GM12878 (cell line): ENCODE results near the gene PLA2G6. TPM values are rescaled to one million over a fixed set of nuclear protein-coding genes. Genes with fewer than 3 reads are reported as not detected.

Experiments used
- ATAC-seq: fragments of 200-7000 bp; cut with Tn5 transposase; 3 replicates; pipeline ENCODE4 v1.9.1; 2020; ENCODE audit warnings: mild to moderate bottlenecking, moderate library complexity
- BruUV-seq: library from RNA; stranded (reverse); fragments of 400-500 nt; replicated peaks from 2 replicates; lab custom pipeline; 2021; lab: Mats Ljungman, UMichigan
- CTCF ChIA-PET: fragments of 300-600 bp; sonication (Branson Sonifier 250); formaldehyde crosslinking; extraction: SDS; loops from one replicate; lab custom pipeline; 2021; ENCODE audit warnings: inconsistent platforms; lab: Yijun Ruan, JAX
- POLR2A ChIA-PET: fragments of 350-600 bp; formaldehyde crosslinking; extraction: SDS; loops from one replicate; lab custom pipeline; 2021; ENCODE audit warnings: inconsistent platforms; lab: Charles Lee
- RAD21 ChIA-PET: fragments of 300-600 bp; sonication (Branson Sonifier 250); formaldehyde crosslinking; loops from one replicate; lab custom pipeline; 2023; ENCODE audit warnings: antibody characterized with exemption; ENCODE audit not compliant: unreplicated experiment; lab: Charles Lee
- SMC1A ChIA-PET: fragments of 300-600 bp; sonication (Branson Sonifier 250); formaldehyde crosslinking; loops from one replicate; lab custom pipeline; 2023; ENCODE audit not compliant: unreplicated experiment, uncharacterized antibody; lab: Charles Lee
- DNase-seq: peaks from one replicate; pipeline ENCODE4 v3.0.0-alpha.2; 2011; ENCODE audit warnings: low read depth, low spot score
- FAIRE-seq: peaks from 3 replicates; lab custom pipeline; 2011; peaks lifted over from hg19 to GRCh38; lab: Jason Lieb, UNC
- H2AFZ ChIP-seq: 2 replicates; pipeline ENCODE4 v1.6.0; 2011; ENCODE audit warnings: low read depth, low read length, control low read depth; ENCODE audit not compliant: control insufficient read depth
- H3K27ac ChIP-seq: 2 replicates; pipeline ENCODE4 v1.5.1; 2011; ENCODE audit warnings: control low read depth; ENCODE audit not compliant: control insufficient read depth, insufficient read depth
- H3K27me3 ChIP-seq, 2 experiments: replicated peaks in 1 of 2; 2 replicates each; pipeline versions ENCODE4 v1.6.0 to v1.6.1; 2011; ENCODE audit warnings: low read length in 1 of 2; ENCODE audit not compliant: control insufficient read depth in 2 of 2, insufficient read depth in 2 of 2
- H3K36me3 ChIP-seq, 2 experiments: 2 replicates each; pipeline ENCODE4 v1.5.1; 2011; ENCODE audit warnings: low read length in 1 of 2; ENCODE audit not compliant: control insufficient read depth in 2 of 2, insufficient read depth in 2 of 2
- H3K4me1 ChIP-seq: 2 replicates; pipeline ENCODE4 v1.6.1; 2011; ENCODE audit warnings: mild to moderate bottlenecking, low read length, moderate library complexity, mixed read lengths; ENCODE audit not compliant: control insufficient read depth, insufficient read depth
- H3K4me2 ChIP-seq: 2 replicates; pipeline ENCODE4 v1.6.0; 2011; ENCODE audit warnings: control low read depth; ENCODE audit not compliant: control insufficient read depth, insufficient read depth
- H3K4me3 ChIP-seq: fragments of 200-600 bp; sonication (generic); 2 replicates; pipeline ENCODE4 v1.5.1; 2016
- H3K79me2 ChIP-seq: 2 replicates; pipeline ENCODE4 v1.6.0; 2011; ENCODE audit warnings: low read length; ENCODE audit not compliant: control insufficient read depth, insufficient read depth
- H3K9ac ChIP-seq: 2 replicates; pipeline ENCODE4 v1.8.0; 2011; ENCODE audit warnings: low read length, control low read depth, mixed read lengths; ENCODE audit not compliant: control insufficient read depth, insufficient read depth
- H3K9me3 ChIP-seq: replicated peaks from 3 replicates; pipeline ENCODE4 v1.5.1; 2011; ENCODE audit warnings: mild to moderate bottlenecking, low read length; ENCODE audit not compliant: control insufficient read depth, insufficient read depth
- H4K20me1 ChIP-seq: 2 replicates; pipeline ENCODE4 v1.6.0; 2011; ENCODE audit not compliant: control insufficient read depth, insufficient read depth
- CTCF ChIP-seq, 3 experiments: IDR thresholded peaks in 2 of 3; conservative IDR thresholded peaks in 1 of 3; 2 replicates each; pipeline ENCODE4 v1.5.1; 2011; ENCODE audit warnings: low read depth in 3 of 3, low read length in 3 of 3, mild to moderate bottlenecking in 3 of 3, control low read depth in 2 of 3, moderate library complexity in 2 of 3, inconsistent platforms in 1 of 3, mixed read lengths in 1 of 3; ENCODE audit not compliant: control insufficient read depth in 2 of 3, insufficient read depth in 1 of 3; ENCODE audit errors: extremely low read depth in 1 of 3
- HCFC1 ChIP-seq: fragments of 150-350 bp; IDR thresholded peaks from 2 replicates; pipeline ENCODE4 v1.6.1; 2014; ENCODE audit warnings: low read length
- IRF3 ChIP-seq: fragments of 450-650 bp; IDR thresholded peaks from 2 replicates; pipeline ENCODE4 v1.6.1; 2014; ENCODE audit warnings: mild to moderate bottlenecking
- KLF5 ChIP-seq: fragments of 450-650 bp; IDR thresholded peaks from 2 replicates; pipeline ENCODE4 v1.6.1; 2014; ENCODE audit warnings: mild to moderate bottlenecking; ENCODE audit not compliant: partially characterized antibody
- MEF2A ChIP-seq: IDR thresholded peaks from 2 replicates; pipeline ENCODE4 v1.6.1; 2011; ENCODE audit warnings: low read depth, mild to moderate bottlenecking, low read length, moderate library complexity; ENCODE audit not compliant: insufficient read depth
- MXI1 ChIP-seq: fragments of 150-350 bp; IDR thresholded peaks from 2 replicates; pipeline ENCODE4 v1.6.1; 2011; ENCODE audit warnings: low read depth, mild to moderate bottlenecking, inconsistent platforms, low read length, improper control_type of control experiment
- PML ChIP-seq: IDR thresholded peaks from 2 replicates; pipeline ENCODE4 v1.6.1; 2012; ENCODE audit warnings: low read length, inconsistent platforms
- SIX5 ChIP-seq: IDR thresholded peaks from 2 replicates; pipeline ENCODE4 v1.6.1; 2011; ENCODE audit warnings: mild to moderate bottlenecking, low read depth, low read length, moderate library complexity; ENCODE audit not compliant: severe bottlenecking
- SREBF1 ChIP-seq: IDR thresholded peaks from 2 replicates; pipeline ENCODE4 v1.6.1; 2012; ENCODE audit warnings: mild to moderate bottlenecking, low read length
- USF2 ChIP-seq: IDR thresholded peaks from 2 replicates; pipeline ENCODE4 v1.6.1; 2011; ENCODE audit warnings: low read depth, low read length, improper control_type of control experiment, borderline replicate concordance
- WGBS: methylation state at CpG from one replicate; pipeline ENCODE4 v1.1.6; 2016; ENCODE audit warnings: low lambda C conversion rate; ENCODE audit not compliant: insufficient replicate concordance, insufficient coverage; ENCODE audit errors: missing lambda C conversion rate; 5-methylcytosine and 5-hydroxymethylcytosine counted together
- in situ Hi-C: fragments of 300-500 bp; cut with MboI; formaldehyde crosslinking; loops from 9 replicates; pipeline ENCODE4 v1.14.3; 2018; ENCODE audit warnings: mixed read lengths
- intact Hi-C: fragments of 100-400 bp; cut with micrococcal nuclease; formaldehyde crosslinking; loops from one replicate; pipeline ENCODE4 v1.14.2; 2022; ENCODE audit not compliant: unreplicated experiment
- polyA plus RNA-seq, 11 experiments: library from polyadenylated mRNA; depleted of rRNA in 4 of 11; unstranded in 6 of 11; stranded (reverse) in 5 of 11; fragments of >200 nt; fragmentation: Nextera tagmentation in 4 of 11; fragmentation: Illumina TruSeq in 1 of 11; extraction: Ambion mirVana in 4 of 11; extraction: Trizol in 1 of 11; gene quantifications; 1 replicate in 1 of 11; 2 replicates in 10 of 11; pipeline versions ENCODE4 v1.2.1 to v1.2.3, GENCODE V29; 2011 to 2016; ENCODE audit warnings: inconsistent platforms in 2 of 11, missing spikeins in 2 of 11, low read depth in 1 of 11
- total RNA-seq, 4 experiments: library from RNA; depleted of rRNA in 3 of 4; stranded (reverse); fragments of >200 nt in 3 of 4; fragmentation: Illumina TruSeq in 1 of 4; extraction: Trizol in 1 of 4; gene quantifications; 2 replicates each; pipeline versions ENCODE4 v1.2.1 to v1.2.3, GENCODE V29; 2013 to 2021

The PLA2G6 gene
- total and polyA plus RNA-seq, 10 of the 15 experiments (the other 5 are each of a cell fraction or from before 2014, with no cell fraction given) = 0.15 to 42.2 (median 15.8) TPM

- H3K4me2 ChIP-seq = no peak overlapping the region
- BruUV-seq = no TSS peak
- H4K20me1 ChIP-seq = no peaks in the 10 kb centered on the region
- no peak for FAIRE-seq
- ChIA-PET CTCF (interaction anchor here (0.9 kb wide), 1 partner anchor 55 kb away, joined by 4 read pairs; no protein-coding TSS in a partner anchor), SMC1A (no interaction called here), POLR2A (no interaction called here), RAD21 (no interaction called here)
- no peaks in the 10 kb centered on the region for H3K36me3 ChIP-seq
- no peaks in the 10 kb centered on the region for H3K27me3 ChIP-seq
- H3K9me3 ChIP-seq = no peaks in the 10 kb centered on the region
- no peak overlapping the region for H3K27ac ChIP-seq
- intact Hi-C loops (no loop called here), in situ Hi-C loops (no loop called here)
- H3K79me2 ChIP-seq = no peaks in the 10 kb centered on the region
- no peak for DNase-seq
- 47% methylated on average over 17 of the region's 17 CpGs for WGBS
- TF ChIP-seq HCFC1 (no peak), IRF3 (no peak)
- H3K4me3 ChIP-seq = no peak overlapping the region
- ATAC-seq = no peak
- no peak overlapping the region for H3K9ac ChIP-seq
- H2AFZ ChIP-seq = no peak overlapping the region
- H3K4me1 ChIP-seq = no peaks in the 10 kb centered on the region
Measured at GRCh38 chr22:38106814-38107578, 74.6 kb downstream of the PLA2G6 start.

GRCh38 chr22:38104084-38104483, 77.5 kb downstream of the PLA2G6 start:
- Histone ChIP-seq H3K9me3 (no peaks in the 10 kb centered on the region), H3K79me2 (no peaks in the 10 kb centered on the region), H3K27ac (no peak overlapping the region), H3K4me1 (no peaks in the 10 kb centered on the region), H4K20me1 (no peaks in the 10 kb centered on the region), H3K36me3 (no peaks in the 10 kb centered on the region), H3K4me2 (no peak overlapping the region), H2AFZ (no peak overlapping the region), H3K4me3 (no peak overlapping the region), H3K27me3 (no peaks in the 10 kb centered on the region), H3K9ac (no peak overlapping the region)
- RAD21 ChIA-PET = interaction anchor here (1.6 kb wide), 1 partner anchor 52 kb away, joined by 7 read pairs; no protein-coding TSS in a partner anchor
- WGBS = 68% methylated on average over 6 of the region's 6 CpGs
- CTCF ChIA-PET = interaction anchor here (0.8 to 4.5 kb wide), 3 partner anchors 51 to 97 kb away, joined by 3 to 34 read pairs (median 5); partner anchors contain the start of gene MAFF
- TF ChIP-seq MEF2A = no peak
- no peak for TF ChIP-seq KLF5
- TF ChIP-seq CTCF (IDR thresholded peaks at IDR 0.05 in 2 of 3, conservative IDR thresholded peaks at IDR 0.05 in 1 of 3; ENCODE audit: control insufficient read depth in 2 of 3, extremely low read depth in 1 of 3, insufficient read depth in 1 of 3, low read depth in 3 of 3, low read length in 3 of 3) = peak in 2 of 3 experiments; percentile 16 to 32; a peak in 3 of 6 replicates
- no peak for TF ChIP-seq SIX5
- TF ChIP-seq USF2 = no peak
- no peak for TF ChIP-seq PML
- TF ChIP-seq MXI1 = no peak
- TF ChIP-seq SREBF1 = no peak
- in situ Hi-C loops = no loop called here
- intact Hi-C loops = loop anchor here (5.0 kb wide), 1 partner anchor 52 kb away; no protein-coding TSS in a partner anchor
- BruUV-seq = no TSS peak
- DNase-seq = no peak
- no peak for FAIRE-seq
- POLR2A ChIA-PET = interaction anchor here (0.6 to 0.7 kb wide), 2 partner anchors 121 to 167 kb away, joined by 4 to 5 read pairs; no protein-coding TSS in a partner anchor
- ATAC-seq = peak; percentile 49; the same call in 1 of the 3 replicates
- SMC1A ChIA-PET = interaction anchor here (0.7 to 0.9 kb wide), 2 partner anchors 49 to 126 kb away, joined by 3 read pairs; no protein-coding TSS in a partner anchor
